ENCODE measurements around the gene DDX10.

DNA sequence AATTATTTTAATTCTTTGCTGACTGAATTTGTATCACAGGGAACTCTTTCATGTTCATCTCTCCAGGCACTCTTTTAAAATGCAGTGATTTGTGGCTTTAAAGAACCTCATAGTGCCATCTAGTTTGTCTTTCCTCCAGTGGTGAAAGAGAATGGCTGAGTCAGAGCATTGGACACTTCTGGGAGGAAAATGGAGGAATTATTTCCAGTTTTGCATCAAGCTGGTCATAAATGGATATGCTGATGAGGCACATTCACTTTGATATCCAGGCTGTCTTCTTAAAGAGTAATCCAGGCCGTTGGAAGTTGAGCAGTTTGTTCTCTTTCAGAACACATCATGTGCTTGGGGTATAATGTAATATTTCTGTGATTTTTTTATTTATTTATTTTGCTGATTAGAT lies 273.7 kb downstream of the DDX10 start:
- TF ChIP-seq, protein P1, sequence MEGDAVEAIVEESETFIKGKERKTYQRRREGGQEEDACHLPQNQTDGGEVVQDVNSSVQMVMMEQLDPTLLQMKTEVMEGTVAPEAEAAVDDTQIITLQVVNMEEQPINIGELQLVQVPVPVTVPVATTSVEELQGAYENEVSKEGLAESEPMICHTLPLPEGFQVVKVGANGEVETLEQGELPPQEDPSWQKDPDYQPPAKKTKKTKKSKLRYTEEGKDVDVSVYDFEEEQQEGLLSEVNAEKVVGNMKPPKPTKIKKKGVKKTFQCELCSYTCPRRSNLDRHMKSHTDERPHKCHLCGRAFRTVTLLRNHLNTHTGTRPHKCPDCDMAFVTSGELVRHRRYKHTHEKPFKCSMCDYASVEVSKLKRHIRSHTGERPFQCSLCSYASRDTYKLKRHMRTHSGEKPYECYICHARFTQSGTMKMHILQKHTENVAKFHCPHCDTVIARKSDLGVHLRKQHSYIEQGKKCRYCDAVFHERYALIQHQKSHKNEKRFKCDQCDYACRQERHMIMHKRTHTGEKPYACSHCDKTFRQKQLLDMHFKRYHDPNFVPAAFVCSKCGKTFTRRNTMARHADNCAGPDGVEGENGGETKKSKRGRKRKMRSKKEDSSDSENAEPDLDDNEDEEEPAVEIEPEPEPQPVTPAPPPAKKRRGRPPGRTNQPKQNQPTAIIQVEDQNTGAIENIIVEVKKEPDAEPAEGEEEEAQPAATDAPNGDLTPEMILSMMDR (IDR thresholded peaks at IDR 0.05; ENCODE audit: borderline replicate concordance, extremely low read depth, low read length, poor library complexity, severe bottlenecking): no peak
- no peak for TF ChIP-seq EZH2 (IDR thresholded peaks at IDR 0.05; ENCODE audit: borderline replicate concordance, low read depth, low read length, severe bottlenecking)
